Anterior cingulate cortex (tissue), 58 donors: ENCODE measurements around the gene CDA.
"Not testable (repeated sequence)": the region's sequence is repeated elsewhere in the genome, so short reads cannot be mapped to it uniquely, and the experiment has no call there.

Experiments
- DNase-seq, 58 donors: peaks; one replicate each; lab custom pipeline; 2025; lab: John Stamatoyannopoulos, UW

The CDA gene

GRCh38 chr1:20584890-20585289 lies 4.0 kb upstream of the CDA start:
- DNase-seq: no peak

GRCh38 chr1:20586953-20587660 lies 1.8 kb upstream of the CDA start:
- DNase-seq: no peak

GRCh38 chr1:20587661-20588053 lies 1.2 kb upstream of the CDA start:
- no peak for DNase-seq

GRCh38 chr1:20589331-20590278 lies 708 bp downstream of the CDA start:
- no peak for DNase-seq

- DNase-seq: no peak
These were observed 1.4 kb downstream of the CDA start for GRCh38 chr1:20590306-20590777.

- no peak for DNase-seq
These were observed 4.9 kb downstream of the CDA start for GRCh38 chr1:20593756-20594155.

- no peak for DNase-seq
These were observed 5.8 kb downstream of the CDA start for GRCh38 chr1:20594746-20595145.

- DNase-seq: no peak
These were observed 7.2 kb downstream of the CDA start for GRCh38 chr1:20596106-20596505.

GRCh38 chr1:20597650-20598049 lies 8.8 kb downstream of the CDA start:
- DNase-seq: no peak

GRCh38 chr1:20600156-20600555 lies 11.3 kb downstream of the CDA start:
- DNase-seq: no peak

GRCh38 chr1:20601129-20601825 lies 12.4 kb downstream of the CDA start:
- no peak for DNase-seq

- no peak for DNase-seq
These were observed 14.1 kb downstream of the CDA start for GRCh38 chr1:20602851-20603450.

- DNase-seq: no peak
These were observed 14.9 kb downstream of the CDA start for GRCh38 chr1:20603504-20604464.

- no peak for DNase-seq
These were observed 15.8 kb downstream of the CDA start for GRCh38 chr1:20604678-20605077.

GRCh38 chr1:20606801-20607570 lies 18.1 kb downstream of the CDA start:
- not testable (repeated sequence) for DNase-seq

- no peak for DNase-seq
These were observed 20.6 kb downstream of the CDA start for GRCh38 chr1:20609541-20609940.

GRCh38 chr1:20610970-20611369 lies 22.1 kb downstream of the CDA start:
- no peak for DNase-seq

- DNase-seq: no peak
These were observed 22.8 kb downstream of the CDA start for GRCh38 chr1:20611652-20612051.
